Measurements from ENCODE around the gene CNPPD1.

CNPPD1 gene

GRCh38 chr2:219123356-219124135 lies 53.2 kb downstream of the CNPPD1 start:
- in situ Hi-C loops (cut with MboI; ENCODE audit: low sequenced_read_pairs), result no loop called here

GRCh38 chr2:219122202-219122980 lies 54.3 kb downstream of the CNPPD1 start:
- in situ Hi-C loops (cut with MboI; ENCODE audit: low sequenced_read_pairs), result no loop called here
